K562 (cell line): ENCODE measurements around the gene TOM1L2. TPM values are rescaled to one million over a fixed set of nuclear protein-coding genes. Genes with fewer than 3 reads are reported as not detected.

Experiments
- CBX3 ChIP-seq, 2 experiments: IDR thresholded peaks; 1 replicate in 1 of 2; 2 replicates in 1 of 2; pipeline ENCODE4 v1.6.1; 2012; ENCODE audit warnings: inconsistent platforms in 2 of 2, low read length in 2 of 2, borderline replicate concordance in 1 of 2, control low read depth in 1 of 2
- HNRNPH1 ChIP-seq: fragments of 200-400 bp; formaldehyde crosslinking; optimal IDR thresholded peaks from 2 replicates; pipeline ENCODE3; 2017; ENCODE audit warnings: low read depth, mild to moderate bottlenecking, low read length, moderate library complexity
- KDM1A ChIP-seq, 2 experiments: fragments of 450-650 bp; IDR thresholded peaks; 2 replicates each; pipeline ENCODE4 v1.6.1; 2016; ENCODE audit warnings: mild to moderate bottlenecking in 2 of 2
- KDM2B ChIP-seq: fragments of 250-450 bp; sonication (Bioruptor Pico); IDR thresholded peaks from 2 replicates; pipeline ENCODE4 v1.8.0; 2021; ENCODE audit warnings: mild to moderate bottlenecking, moderate library complexity
- LCOR ChIP-seq: sonication (generic); formaldehyde crosslinking; IDR thresholded peaks from 2 replicates; pipeline ENCODE4 v1.8.0; 2022; ENCODE audit warnings: mild to moderate bottlenecking, missing genetic modification reagents
- NFIX ChIP-seq: fragments of 250-450 bp; sonication (Bioruptor Pico); IDR thresholded peaks from 2 replicates; pipeline ENCODE4 v1.4.0; 2020; ENCODE audit warnings: low read depth, mild to moderate bottlenecking, moderate library complexity
- NR2C2 ChIP-seq, 2 experiments: fragments of 200-800 bp in 1 of 2; sonication (Bioruptor generic) in 1 of 2; sonication (generic) in 1 of 2; formaldehyde crosslinking in 1 of 2; IDR thresholded peaks; 2 replicates each; pipeline versions ENCODE4 v1.6.1 to v1.8.0; 2016 to 2022; ENCODE audit warnings: mild to moderate bottlenecking in 1 of 2, missing compliant biosample characterization in 1 of 2, missing genetic modification characterization in 1 of 2, missing genetic modification reagents in 1 of 2
- PPARD ChIP-seq: fragments of 250-450 bp; sonication (Bioruptor Pico); IDR thresholded peaks from 2 replicates; pipeline ENCODE4 v1.8.0; 2022; ENCODE audit warnings: inconsistent platforms, mild to moderate bottlenecking, moderate library complexity
- RAD21 ChIP-seq, 2 experiments: fragments of 250-450 bp in 1 of 2; fragments of 450-650 bp in 1 of 2; sonication (Bioruptor Pico) in 1 of 2; formaldehyde crosslinking in 1 of 2; IDR thresholded peaks in 1 of 2; conservative IDR thresholded peaks in 1 of 2; 2 replicates each; pipeline versions ENCODE4 v1.4.0 to v1.8.0; 2020 to 2022; ENCODE audit warnings: mild to moderate bottlenecking in 2 of 2, moderate library complexity in 1 of 2
- SREBF1 ChIP-seq: fragments of 150-350 bp; IDR thresholded peaks from 2 replicates; pipeline ENCODE4 v1.6.1; 2014; ENCODE audit warnings: antibody characterized with exemption, low read depth, low read length, borderline replicate concordance
- TBP ChIP-seq: optimal IDR thresholded peaks from 2 replicates; pipeline ENCODE3; 2011; ENCODE audit warnings: low read depth, low read length, improper control_type of control experiment
- U2AF2 ChIP-seq: fragments of 200-400 bp; formaldehyde crosslinking; optimal IDR thresholded peaks from 2 replicates; pipeline ENCODE3; 2017; ENCODE audit warnings: low read depth, mild to moderate bottlenecking, low read length
- ZEB2 ChIP-seq: fragments of 450-650 bp; IDR thresholded peaks from 2 replicates; pipeline ENCODE4 v1.6.1; 2016
- ZNF133 ChIP-seq: fragments of 250-450 bp; sonication (Bioruptor Pico); IDR thresholded peaks from 2 replicates; pipeline ENCODE4 v1.4.0; 2020; ENCODE audit warnings: mild to moderate bottlenecking
- ZNF175 ChIP-seq: fragments of 200-800 bp; sonication (Bioruptor generic); IDR thresholded peaks from 2 replicates; pipeline ENCODE4 v1.6.1; 2016; ENCODE audit warnings: low read depth, mild to moderate bottlenecking, missing genetic modification characterization, missing compliant biosample characterization
- polyA plus RNA-seq, 8 experiments: library from polyadenylated mRNA; depleted of rRNA in 4 of 8; stranded (reverse) in 5 of 8; unstranded in 3 of 8; fragments of >200 nt; fragmentation: Nextera tagmentation in 2 of 8; fragmentation: Illumina TruSeq in 1 of 8; extraction: Ambion mirVana in 2 of 8; extraction: Trizol in 1 of 8; gene quantifications; 2 replicates each; pipeline versions ENCODE4 v1.2.1 to v1.2.3, GENCODE V29; 2011 to 2014; ENCODE audit warnings: inconsistent platforms in 1 of 8, missing spikeins in 1 of 8
- total RNA-seq, 7 experiments: library from RNA; depleted of rRNA in 6 of 7; stranded (reverse); fragments of >200 nt in 6 of 7; fragmentation: Illumina TruSeq in 2 of 7; extraction: Trizol in 2 of 7; gene quantifications; 2 replicates each; pipeline versions ENCODE4 v1.2.1 to v1.2.3, GENCODE V29; 2011 to 2021; ENCODE audit warnings: low replicate concordance in 1 of 7
- TF ChIP-seq, protein P1 (sequence below): fragments of 250-450 bp; sonication (Bioruptor Pico); IDR thresholded peaks from 2 replicates; pipeline ENCODE4 v1.8.0; 2022; ENCODE audit warnings: moderate library complexity, mild to moderate bottlenecking, inconsistent platforms
- TF ChIP-seq, protein P2 (sequence below), 2 experiments: fragments of 450-650 bp; IDR thresholded peaks; 2 replicates each; pipeline ENCODE4 v1.6.1; 2016; ENCODE audit warnings: mild to moderate bottlenecking in 2 of 2, borderline replicate concordance in 1 of 2, low read depth in 1 of 2, moderate library complexity in 1 of 2

Gene TOM1L2
- total and polyA plus RNA-seq, 9 of the 15 experiments (the other 6 are each of a cell fraction or from before 2014, with no cell fraction given), result 0.07 to 6.0 (median 2.5) TPM

DNA sequence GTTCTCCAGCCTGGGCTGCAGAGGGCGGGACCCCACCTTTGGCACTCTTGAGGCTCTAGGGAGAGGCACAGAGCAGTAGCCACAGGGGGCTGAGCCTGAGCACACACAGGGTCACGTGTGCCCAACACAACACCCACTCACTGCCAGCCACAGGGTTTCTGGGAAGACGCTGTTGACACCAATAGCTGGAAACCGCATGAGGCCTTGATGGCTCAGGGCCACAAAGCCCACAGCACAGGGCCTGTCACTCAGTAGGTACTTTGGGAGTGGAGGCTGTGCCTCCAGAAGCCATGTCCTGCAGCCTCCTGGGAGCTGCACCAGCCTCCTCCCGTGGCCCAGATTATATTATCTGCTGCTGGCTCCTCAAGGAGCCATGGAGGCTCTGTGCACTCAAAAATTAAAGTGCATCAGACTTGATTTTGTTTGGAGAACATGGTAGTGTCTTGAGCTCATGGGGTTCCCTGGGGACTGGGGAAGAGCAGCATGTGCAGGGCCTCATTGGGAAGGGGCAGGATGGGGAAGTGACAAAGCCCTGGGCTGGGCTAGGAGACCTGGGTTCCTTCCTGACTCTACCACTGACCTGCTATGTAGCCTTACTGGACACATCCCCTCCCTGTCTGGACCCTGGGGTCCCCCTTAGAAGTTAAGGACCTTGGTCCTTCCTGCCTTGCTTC lies 122.9 kb downstream of the TOM1L2 start (continued):
- TF ChIP-seq, protein P1, sequence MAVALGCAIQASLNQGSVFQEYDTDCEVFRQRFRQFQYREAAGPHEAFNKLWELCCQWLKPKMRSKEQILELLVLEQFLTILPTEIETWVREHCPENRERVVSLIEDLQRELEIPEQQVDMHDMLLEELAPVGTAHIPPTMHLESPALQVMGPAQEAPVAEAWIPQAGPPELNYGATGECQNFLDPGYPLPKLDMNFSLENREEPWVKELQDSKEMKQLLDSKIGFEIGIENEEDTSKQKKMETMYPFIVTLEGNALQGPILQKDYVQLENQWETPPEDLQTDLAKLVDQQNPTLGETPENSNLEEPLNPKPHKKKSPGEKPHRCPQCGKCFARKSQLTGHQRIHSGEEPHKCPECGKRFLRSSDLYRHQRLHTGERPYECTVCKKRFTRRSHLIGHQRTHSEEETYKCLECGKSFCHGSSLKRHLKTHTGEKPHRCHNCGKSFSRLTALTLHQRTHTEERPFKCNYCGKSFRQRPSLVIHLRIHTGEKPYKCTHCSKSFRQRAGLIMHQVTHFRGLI (CRISPR knock-in tag), result no peak
- TF ChIP-seq ZEB2, result no peak
- TF ChIP-seq HNRNPH1, result no peak
- no peak for TF ChIP-seq KDM2B (CRISPR knock-in tag)
- no peak for TF ChIP-seq TBP
- TF ChIP-seq U2AF2, result no peak
- no peak for TF ChIP-seq SREBF1
- no peak for TF ChIP-seq KDM1A (IDR thresholded peaks at IDR 0.05)
- no peak for TF ChIP-seq NFIX (CRISPR knock-in tag)
- no peak for TF ChIP-seq LCOR (CRISPR knock-in tag)
- TF ChIP-seq, protein P2, sequence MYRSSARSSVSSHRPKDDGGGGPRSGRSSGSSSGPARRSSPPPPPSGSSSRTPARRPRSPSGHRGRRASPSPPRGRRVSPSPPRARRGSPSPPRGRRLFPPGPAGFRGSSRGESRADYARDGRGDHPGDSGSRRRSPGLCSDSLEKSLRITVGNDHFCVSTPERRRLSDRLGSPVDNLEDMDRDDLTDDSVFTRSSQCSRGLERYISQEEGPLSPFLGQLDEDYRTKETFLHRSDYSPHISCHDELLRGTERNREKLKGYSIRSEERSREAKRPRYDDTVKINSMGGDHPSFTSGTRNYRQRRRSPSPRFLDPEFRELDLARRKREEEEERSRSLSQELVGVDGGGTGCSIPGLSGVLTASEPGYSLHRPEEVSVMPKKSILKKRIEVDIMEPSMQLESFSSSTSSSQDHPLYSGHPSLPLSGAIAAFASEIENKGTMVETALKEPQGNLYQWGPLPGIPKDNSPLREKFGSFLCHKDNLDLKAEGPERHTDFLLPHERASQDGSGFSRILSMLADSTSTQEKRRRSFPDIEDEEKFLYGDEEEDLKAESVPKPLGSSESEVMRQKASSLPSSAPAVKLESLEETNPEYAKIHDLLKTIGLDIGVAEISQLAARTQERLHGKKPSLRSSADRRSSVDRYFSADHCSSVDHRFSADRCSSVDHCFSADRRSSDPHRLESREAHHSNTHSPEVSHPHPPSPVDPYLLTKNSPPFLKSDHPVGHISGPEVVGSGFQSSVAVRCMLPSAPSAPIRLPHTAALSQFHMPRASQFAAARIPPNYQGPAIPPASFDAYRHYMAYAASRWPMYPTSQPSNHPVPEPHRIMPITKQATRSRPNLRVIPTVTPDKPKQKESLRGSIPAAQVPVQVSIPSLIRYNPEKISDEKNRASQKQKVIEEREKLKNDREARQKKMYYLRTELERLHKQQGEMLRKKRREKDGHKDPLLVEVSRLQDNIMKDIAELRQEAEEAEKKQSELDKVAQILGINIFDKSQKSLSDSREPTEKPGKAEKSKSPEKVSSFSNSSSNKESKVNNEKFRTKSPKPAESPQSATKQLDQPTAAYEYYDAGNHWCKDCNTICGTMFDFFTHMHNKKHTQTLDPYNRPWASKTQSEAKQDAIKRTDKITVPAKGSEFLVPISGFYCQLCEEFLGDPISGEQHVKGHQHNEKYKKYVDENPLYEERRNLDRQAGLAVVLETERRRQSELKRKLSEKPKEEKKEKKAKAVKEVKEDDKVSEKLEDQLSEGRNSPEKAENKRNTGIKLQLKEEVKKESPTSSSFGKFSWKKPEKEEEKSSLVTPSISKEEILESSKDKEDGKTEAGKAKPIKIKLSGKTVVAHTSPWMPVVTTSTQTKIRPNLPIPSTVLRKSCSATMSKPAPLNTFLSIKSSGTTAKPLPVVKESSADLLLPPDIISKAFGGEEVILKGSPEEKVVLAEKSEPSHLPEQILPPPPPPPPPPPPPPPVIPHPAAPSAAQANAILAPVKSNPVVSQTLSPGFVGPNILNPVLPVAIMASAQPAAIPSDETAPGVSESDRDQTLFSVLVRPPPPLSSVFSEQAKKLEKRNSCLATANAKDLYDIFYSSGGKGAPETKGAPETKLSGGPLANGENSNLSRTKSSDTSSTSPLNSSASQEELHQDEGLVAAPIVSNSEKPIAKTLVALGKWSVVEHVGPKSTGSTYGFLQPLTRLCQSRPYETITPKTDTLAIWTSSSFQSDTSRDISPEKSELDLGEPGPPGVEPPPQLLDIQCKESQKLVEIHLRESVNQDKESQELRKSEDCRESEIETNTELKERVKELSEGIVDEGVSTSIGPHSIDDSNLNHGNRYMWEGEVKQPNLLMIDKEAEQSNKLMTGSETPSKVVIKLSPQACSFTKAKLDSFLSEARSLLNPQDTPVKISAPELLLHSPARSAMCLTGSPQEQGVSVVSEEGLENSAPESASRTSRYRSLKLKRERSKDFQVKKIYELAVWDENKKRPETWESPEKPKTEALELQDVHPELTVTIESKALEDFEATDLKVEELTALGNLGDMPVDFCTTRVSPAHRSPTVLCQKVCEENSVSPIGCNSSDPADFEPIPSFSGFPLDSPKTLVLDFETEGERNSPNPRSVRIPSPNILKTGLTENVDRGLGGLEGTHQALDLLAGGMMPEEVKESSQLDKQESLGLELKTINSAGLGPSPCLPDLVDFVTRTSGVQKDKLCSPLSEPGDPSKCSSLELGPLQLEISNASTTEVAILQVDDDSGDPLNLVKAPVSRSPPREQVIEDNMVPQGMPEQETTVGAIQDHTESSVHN (IDR thresholded peaks at IDR 0.05; ENCODE audit: borderline replicate concordance in 1 of 2, low read depth in 1 of 2), result no peak
- TF ChIP-seq CBX3 (IDR thresholded peaks at IDR 0.05; ENCODE audit: borderline replicate concordance in 1 of 2, low read length in 2 of 2), result peak in 1 of 2 experiments; percentile 60; a peak in 1 of 3 replicates
- no peak for TF ChIP-seq PPARD (CRISPR knock-in tag)
- TF ChIP-seq NR2C2 (CRISPR knock-in tag; IDR thresholded peaks at IDR 0.05), result no peak
- TF ChIP-seq NR2C2 (tag; IDR thresholded peaks at IDR 0.05), result peak; percentile 47; the same call in 1 of the 2 replicates
- TF ChIP-seq ZNF133 (CRISPR knock-in tag), result no peak
- TF ChIP-seq ZNF175 (CRISPR knock-in tag), result no peak
- peak in 1 of 2 experiments; percentile 18; a peak in 1 of 4 replicates for TF ChIP-seq RAD21 (CRISPR knock-in tag; conservative IDR thresholded peaks at IDR 0.05 in 1 of 2, IDR thresholded peaks at IDR 0.05 in 1 of 2)
